T47D (cell line): Measurements from ENCODE around the gene CBL.
"Not testable (repeated sequence)": the region's sequence is repeated elsewhere in the genome, so short reads cannot be mapped to it uniquely, and the experiment has no call there.

Experiments
- DNase-seq, 2 experiments: peaks; one replicate each; pipeline versions ENCODE4 v3.0.0 to v3.0.0-alpha.2; 2011 to 2012; ENCODE audit warnings: low read depth in 1 of 2, low spot score in 1 of 2
- JUND ChIP-seq: IDR thresholded peaks from 2 replicates; pipeline ENCODE4 v1.6.1; 2012; ENCODE audit warnings: low read depth
- in situ Hi-C: cut with HindIII; loops from 2 replicates; pipeline ENCODE4 v1.10.0; 2016; ENCODE audit warnings: low sequenced_read_pairs, low pct_unique_long_range_greater_than_20kb

The CBL gene

GRCh38 chr11:119205574-119206510, at the start of gene CBL:
TSS of gene CBL (plus strand) at chr11:119206339. CDS start at chr11:119206418, 79 bp downstream.
- TF ChIP-seq JUND: no peak
- peak; percentile 95 to 99 for DNase-seq
- in situ Hi-C loops: no loop called here

- in situ Hi-C loops: no loop called here
Measured at GRCh38 chr11:119156496-119156895, 49.6 kb upstream of the CBL start.

GRCh38 chr11:119157063-119157462, 49.1 kb upstream of the CBL start:
- in situ Hi-C loops: no loop called here
- peak; percentile 44 to 86 for DNase-seq
- no peak for TF ChIP-seq JUND

More at GRCh38 chr11:119156496-119156895, 49.6 kb upstream of the CBL start:
- no peak for TF ChIP-seq JUND
- DNase-seq: no peak

GRCh38 chr11:119158467-119158866, 47.7 kb upstream of the CBL start:
- DNase-seq: no peak
- TF ChIP-seq JUND: no peak
- in situ Hi-C loops: no loop called here

GRCh38 chr11:119160151-119160550, 46.0 kb upstream of the CBL start:
- no peak for DNase-seq
- TF ChIP-seq JUND: no peak
- in situ Hi-C loops: no loop called here

- TF ChIP-seq JUND: no peak
- in situ Hi-C loops: no loop called here
Measured at GRCh38 chr11:119161871-119162270, 44.3 kb upstream of the CBL start.

GRCh38 chr11:119166368-119167076, 39.6 kb upstream of the CBL start:
- peak in 1 of 2 experiments; percentile 35 for DNase-seq
- in situ Hi-C loops: no loop called here
- TF ChIP-seq JUND: no peak

More at GRCh38 chr11:119161871-119162270, 44.3 kb upstream of the CBL start:
- DNase-seq: no peak

- DNase-seq, in situ Hi-C loops: not testable (repeated sequence)
Measured at GRCh38 chr11:119167077-119167458, 39.1 kb upstream of the CBL start.

- in situ Hi-C loops: no loop called here
- no peak for TF ChIP-seq JUND
Measured at GRCh38 chr11:119167933-119168332, 38.2 kb upstream of the CBL start.

GRCh38 chr11:119168471-119169281, 37.5 kb upstream of the CBL start, which contains the start of gene NLRX1:
TSS of gene NLRX1 (plus strand) at chr11:119168725. CDS start at chr11:119171404, 2,679 bp downstream.
- in situ Hi-C loops: no loop called here
- peak; percentile 92 to 95 for DNase-seq
- no peak for TF ChIP-seq JUND

More at GRCh38 chr11:119167933-119168332, 38.2 kb upstream of the CBL start:
- no peak for DNase-seq

GRCh38 chr11:119169282-119169719, 36.8 kb upstream of the CBL start:
- peak; percentile 67 to 86 for DNase-seq
- TF ChIP-seq JUND: no peak
- in situ Hi-C loops: no loop called here

GRCh38 chr11:119172513-119172912, 33.6 kb upstream of the CBL start:
- DNase-seq: no peak
- in situ Hi-C loops: no loop called here
- TF ChIP-seq JUND: no peak

- no peak for DNase-seq
- TF ChIP-seq JUND: no peak
- in situ Hi-C loops: no loop called here
Measured at GRCh38 chr11:119173453-119173852, 32.7 kb upstream of the CBL start.
